ENCODE data around the gene TRPC4.

Gene TRPC4

DNA sequence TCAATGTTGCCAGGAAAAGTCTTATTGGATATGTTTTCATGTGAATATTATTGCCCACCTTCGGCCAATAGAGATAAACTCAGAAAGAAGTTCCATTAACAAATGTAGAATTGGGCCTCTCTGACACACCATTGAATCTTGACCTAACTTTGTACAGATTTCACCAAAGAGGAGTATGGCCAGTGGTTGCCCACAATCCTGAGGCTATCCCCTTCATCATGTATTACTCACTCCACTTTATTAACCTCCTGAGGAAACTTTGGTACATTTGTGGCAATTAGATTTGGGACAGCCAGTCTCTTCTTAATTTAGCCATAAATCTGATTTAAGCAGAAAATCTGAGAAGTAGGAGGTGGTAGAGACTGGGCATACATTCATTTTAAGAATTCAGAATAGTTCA is 217.7 kb downstream of the TRPC4 start:
- DNase-seq = no peak

GRCh38 chr13:37648609-37649008 is 221.0 kb downstream of the TRPC4 start:
- no peak for DNase-seq

DNA sequence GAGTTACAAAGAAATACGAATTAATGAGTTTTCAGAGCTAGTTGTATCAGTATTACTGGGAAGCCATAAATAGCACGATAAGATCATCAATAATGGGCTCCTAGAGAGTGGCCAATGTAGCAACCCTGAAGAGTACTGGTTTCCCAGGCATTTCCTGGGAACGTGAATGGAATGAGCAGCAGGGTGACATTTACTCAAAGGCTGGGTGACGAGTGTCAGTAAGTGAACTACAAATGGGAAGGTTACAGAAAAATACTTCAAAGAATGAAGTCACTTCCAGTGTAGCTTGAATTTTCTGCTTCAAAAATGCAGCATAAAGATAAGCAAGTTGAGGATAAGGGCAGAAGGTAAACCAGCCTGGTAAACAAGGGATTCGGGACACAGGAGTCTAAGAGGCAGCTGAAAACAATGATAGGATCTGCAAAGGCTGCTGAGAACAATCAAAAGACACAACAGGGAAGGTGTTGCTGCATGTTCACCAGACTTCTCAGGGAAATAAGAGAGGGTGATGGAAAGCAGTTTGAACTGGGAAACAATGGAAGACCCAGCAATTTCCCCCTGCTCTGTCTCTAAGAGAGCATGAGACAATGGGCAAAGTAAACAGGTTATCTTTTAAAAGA is 222.4 kb downstream of the TRPC4 start:
- no peak for DNase-seq

DNA sequence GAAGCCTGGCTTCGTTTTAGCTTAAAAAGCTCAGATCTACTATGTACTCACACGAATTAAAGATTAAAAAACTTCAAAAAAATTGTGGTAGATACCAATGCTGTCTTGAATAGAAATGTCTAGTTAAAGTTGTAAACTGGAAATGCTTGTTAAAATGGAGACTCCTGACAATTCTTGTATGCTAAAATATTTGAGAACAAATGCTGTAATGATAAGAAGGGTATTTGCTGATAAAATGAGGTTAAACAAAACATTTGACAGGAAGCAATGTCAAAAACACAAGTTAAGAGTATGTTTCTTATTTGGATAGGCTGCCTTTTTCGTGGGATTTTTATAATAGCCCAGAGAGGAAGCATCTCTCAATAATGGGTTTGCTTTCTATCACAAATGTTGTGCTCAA is 223.0 kb downstream of the TRPC4 start:
- no peak for DNase-seq

DNA sequence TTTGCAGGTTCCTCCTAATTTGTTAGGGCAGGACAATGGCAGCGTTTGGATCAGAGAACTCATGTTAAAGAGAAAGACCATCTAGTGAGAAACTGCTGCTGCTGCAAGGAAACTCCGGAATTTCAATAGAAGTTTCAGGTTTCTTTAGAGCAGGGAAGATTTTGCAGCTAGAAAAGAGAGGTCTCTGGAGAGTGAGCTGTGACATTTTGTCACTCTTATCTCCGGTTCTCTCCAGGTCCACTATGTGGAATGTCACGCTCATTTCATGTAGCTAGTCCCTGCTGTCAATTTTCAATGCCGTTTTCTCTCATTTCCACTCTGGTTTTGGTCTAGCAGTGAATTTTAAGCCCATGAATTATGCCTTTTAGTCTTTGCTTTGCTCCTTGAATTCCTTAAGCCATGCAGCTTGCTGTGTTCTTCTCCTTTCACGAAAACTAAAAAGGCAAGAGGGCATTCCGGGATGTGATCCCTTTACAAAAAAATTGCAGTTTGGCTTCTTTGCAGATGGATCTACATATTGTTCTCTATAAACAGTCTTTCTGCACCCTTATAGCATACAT is 224.3 kb downstream of the TRPC4 start:
- DNase-seq = no peak

- DNase-seq = no peak
Measured at GRCh38 chr13:37641391-37641790, 228.2 kb downstream of the TRPC4 start.

GRCh38 chr13:37640499-37640898 is 229.1 kb downstream of the TRPC4 start:
- no peak for DNase-seq

- DNase-seq = no peak
Measured at GRCh38 chr13:37636701-37637100, 232.9 kb downstream of the TRPC4 start.

DNA sequence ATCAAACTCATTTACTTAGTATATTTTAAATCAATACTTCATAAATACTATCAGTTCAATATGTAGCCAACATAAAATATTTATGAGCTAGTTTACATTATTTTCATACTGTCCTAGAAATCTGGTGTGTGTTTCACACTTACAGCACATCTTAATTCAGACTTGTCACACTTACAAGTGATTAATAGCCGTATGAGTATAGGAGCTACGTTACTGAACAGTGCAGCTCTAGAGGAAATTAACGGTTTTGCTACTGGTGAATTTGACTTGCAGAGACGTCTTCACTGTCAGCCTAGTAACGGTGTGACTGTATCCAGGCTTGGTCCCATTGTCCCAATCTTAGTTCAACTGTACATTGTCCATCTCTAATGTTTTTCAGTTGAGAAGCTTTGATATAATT is 237.3 kb downstream of the TRPC4 start:
- no peak for DNase-seq

- DNase-seq = no peak
Measured at GRCh38 chr13:37627428-37627827, 242.1 kb downstream of the TRPC4 start.

- no peak for DNase-seq
Measured at GRCh38 chr13:37621811-37622361, 247.7 kb downstream of the TRPC4 start.

DNA sequence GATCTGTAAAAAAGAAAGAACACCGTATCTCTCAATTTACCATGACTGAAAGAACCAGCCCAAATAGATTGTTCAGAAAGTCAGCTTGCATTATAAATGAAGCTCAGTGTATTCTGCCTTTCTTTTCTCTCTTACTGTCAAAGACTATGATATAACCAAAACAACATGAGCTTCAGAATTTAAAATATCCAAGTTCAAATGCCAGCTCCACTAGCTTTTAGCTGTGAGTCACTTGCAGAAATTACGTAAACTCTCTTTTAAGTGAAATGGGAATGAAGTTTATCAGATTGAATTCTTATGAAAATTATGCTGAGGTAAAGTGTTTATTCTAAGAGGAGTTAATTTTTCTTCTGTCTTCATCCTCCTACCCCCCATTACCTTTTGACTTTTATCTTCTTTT is 251.0 kb downstream of the TRPC4 start:
- DNase-seq = no peak

GRCh38 chr13:37617173-37617572 is 252.4 kb downstream of the TRPC4 start:
- no peak for DNase-seq

DNA sequence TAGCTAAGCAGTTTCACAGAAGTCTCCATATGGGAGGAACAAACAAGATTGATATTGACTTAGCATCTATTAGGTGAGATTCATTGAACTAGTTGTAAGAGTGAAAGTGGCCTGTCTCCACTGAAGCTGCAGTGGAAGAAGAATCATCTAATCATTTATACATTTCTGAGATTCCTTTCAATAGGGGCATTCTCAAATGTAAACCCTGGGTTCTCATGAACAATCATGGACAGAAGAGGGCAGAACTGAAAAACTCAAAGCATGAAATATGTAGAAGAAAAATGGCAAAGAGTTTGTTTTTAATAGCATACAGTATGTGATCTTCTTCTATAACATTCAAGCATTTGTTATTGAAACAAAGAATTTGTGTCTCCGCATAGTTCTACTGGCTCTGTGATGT is 253.4 kb downstream of the TRPC4 start:
- no peak for DNase-seq

- no peak for DNase-seq
Measured at GRCh38 chr13:37615276-37615675, 254.3 kb downstream of the TRPC4 start.

- no peak for DNase-seq
Measured at GRCh38 chr13:37613638-37614037, 255.9 kb downstream of the TRPC4 start.

DNA sequence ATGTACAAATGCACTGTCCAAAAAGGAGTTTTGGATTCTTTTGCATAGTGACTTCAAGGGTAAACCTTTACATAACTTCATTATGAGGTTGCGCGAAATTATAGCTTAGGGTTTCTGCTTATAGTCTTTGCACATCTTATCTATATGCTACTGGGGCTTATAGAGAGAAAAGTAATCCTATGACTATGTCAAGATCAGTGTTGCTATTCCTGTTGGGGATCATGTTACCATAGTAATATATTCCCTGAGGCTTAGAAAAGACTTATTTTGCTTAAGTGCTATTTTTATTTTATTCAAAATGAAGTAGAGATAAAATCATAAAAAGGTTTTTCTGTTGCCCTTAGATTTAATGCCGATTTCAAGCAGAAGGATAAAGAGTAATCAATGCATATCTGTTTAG is 256.3 kb downstream of the TRPC4 start:
- no peak for DNase-seq

DNA sequence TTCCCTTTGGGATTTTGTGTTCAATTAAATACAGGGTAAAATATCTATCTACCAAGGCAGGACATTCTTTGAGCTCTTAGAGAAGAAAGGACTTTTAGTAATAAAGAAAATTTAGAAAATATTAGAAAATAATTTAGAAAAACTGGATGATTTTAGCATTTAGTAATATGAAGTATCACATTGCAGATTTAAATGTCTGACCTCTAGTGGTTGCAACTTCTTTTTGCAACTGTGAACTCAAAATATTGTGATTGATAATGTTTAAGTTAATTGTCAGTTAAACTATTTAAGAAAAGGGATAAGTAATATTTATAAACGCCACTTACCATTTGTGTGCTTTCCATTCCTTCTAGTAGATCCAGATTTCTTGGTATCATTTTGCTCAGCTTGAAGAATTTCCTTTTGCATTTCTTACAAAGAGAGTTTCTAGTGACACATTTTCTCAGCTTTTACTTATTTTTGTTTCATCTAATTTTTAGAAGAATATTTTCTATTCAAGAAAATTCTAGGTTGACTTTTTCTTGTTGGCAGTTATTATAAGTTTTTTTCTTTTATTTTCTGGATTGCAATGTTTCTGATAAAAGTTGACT is 260.7 kb downstream of the TRPC4 start:
- no peak for DNase-seq

GRCh38 chr13:37602733-37603381 is 266.7 kb downstream of the TRPC4 start:
- no peak for DNase-seq

- no peak for DNase-seq
Measured at GRCh38 chr13:37601648-37602440, 267.7 kb downstream of the TRPC4 start.

GRCh38 chr13:37599519-37599918 is 270.1 kb downstream of the TRPC4 start:
- no peak for DNase-seq

- no peak for DNase-seq
Measured at GRCh38 chr13:37598597-37598996, 271.0 kb downstream of the TRPC4 start, which contains the start of gene POSTN. POSTN (minus strand) TSS chr13:37598768; CDS start chr13:37598726, 42 bp downstream.

- DNase-seq = no peak
Measured at GRCh38 chr13:37597477-37598025, 272.0 kb downstream of the TRPC4 start.

Data from NCI-H1436 (cell line).